Neural progenitor cell (in vitro differentiated cells): ENCODE measurements around the gene PIGR.

Experiments used
- EZH2phosphoT487 ChIP-seq: fragments of 200-600 bp; sonication (generic); IDR thresholded peaks from 2 replicates; pipeline ENCODE4 v1.6.1; 2017; ENCODE audit warnings: antibody characterized with exemption
- TF ChIP-seq, protein P1 (sequence below): fragments of 200-600 bp; sonication (generic); IDR thresholded peaks from 2 replicates; pipeline ENCODE4 v1.5.1; 2017; ENCODE audit warnings: antibody characterized with exemption, mild to moderate bottlenecking

DNA sequence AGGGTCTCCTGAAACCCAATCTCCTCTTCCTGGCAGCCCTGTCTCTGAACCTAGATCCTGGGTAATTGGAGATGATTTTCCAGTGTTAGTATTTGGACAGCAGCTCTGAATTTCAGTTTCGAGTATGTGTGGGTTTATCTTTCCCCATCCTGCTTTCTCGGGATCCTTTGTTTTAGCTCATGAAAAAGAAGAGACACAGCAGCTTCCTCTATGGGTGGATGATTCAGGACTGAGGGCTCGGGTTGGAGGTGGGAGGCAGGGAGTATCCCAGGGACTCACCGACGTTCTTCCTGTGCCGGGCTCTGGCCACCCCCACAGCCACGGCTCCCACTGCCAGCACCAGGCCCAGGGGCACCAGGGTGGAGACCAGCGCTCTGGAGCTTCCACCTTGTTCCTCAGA is 14.1 kb downstream of the PIGR start:
- no peak for TF ChIP-seq EZH2phosphoT487
- TF ChIP-seq, protein P1, sequence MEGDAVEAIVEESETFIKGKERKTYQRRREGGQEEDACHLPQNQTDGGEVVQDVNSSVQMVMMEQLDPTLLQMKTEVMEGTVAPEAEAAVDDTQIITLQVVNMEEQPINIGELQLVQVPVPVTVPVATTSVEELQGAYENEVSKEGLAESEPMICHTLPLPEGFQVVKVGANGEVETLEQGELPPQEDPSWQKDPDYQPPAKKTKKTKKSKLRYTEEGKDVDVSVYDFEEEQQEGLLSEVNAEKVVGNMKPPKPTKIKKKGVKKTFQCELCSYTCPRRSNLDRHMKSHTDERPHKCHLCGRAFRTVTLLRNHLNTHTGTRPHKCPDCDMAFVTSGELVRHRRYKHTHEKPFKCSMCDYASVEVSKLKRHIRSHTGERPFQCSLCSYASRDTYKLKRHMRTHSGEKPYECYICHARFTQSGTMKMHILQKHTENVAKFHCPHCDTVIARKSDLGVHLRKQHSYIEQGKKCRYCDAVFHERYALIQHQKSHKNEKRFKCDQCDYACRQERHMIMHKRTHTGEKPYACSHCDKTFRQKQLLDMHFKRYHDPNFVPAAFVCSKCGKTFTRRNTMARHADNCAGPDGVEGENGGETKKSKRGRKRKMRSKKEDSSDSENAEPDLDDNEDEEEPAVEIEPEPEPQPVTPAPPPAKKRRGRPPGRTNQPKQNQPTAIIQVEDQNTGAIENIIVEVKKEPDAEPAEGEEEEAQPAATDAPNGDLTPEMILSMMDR = no peak
